CD1c-positive myeloid dendritic cell (primary cell): ENCODE results near the gene TRAPPC2L.

ENCODE experiments used
- DNase-seq: peaks from one replicate; pipeline ENCODE4 v3.0.0-alpha.2; 2016; ENCODE audit errors: extremely low spot score

Gene TRAPPC2L

GRCh38 chr16:88839026-88839529, 17.8 kb upstream of the TRAPPC2L start:
- DNase-seq, result no peak

DNA sequence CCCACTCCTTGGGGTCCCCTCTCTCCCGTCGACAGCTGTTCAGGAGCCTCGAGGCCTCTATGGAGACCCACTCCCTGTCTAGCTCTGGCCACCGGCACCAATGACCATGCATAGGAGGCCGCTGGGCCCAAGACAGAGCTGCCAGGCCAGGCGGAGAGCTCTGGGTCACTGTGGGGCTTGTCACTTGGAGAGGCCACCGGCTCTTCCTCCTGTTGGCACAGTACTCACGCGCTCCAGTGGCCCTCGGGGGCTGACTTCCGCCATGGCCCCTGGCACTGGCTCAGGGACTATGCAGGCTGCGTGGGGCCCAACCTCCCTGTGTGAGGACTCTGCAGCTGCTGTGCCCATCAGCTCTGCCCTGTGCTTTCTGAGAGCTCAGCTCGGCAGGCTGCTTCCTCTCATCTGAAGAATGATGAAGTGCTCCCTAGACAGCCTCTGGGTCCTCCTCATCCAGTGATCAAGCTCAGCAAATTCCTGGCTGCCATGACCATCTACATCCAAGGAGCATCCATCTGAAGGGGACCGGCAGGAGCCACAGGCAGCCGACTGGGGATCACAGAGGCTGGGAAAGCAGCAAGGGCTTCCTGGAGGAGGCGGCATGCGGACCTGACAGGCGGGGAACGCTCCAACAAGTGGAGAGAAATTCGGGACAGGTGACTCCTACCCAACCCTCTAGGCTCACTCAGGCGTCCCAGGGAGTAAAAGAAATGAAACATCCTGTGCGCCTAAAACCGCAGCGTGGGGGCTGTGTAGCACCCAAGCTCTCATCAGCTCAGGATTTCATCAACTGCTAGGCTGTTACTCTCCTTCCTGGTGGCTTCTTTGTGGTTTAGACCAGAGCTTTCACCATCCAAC, 17.0 kb upstream of the TRAPPC2L start:
- peak; percentile 18 for DNase-seq

- DNase-seq, result no peak
These were observed 16.2 kb upstream of the TRAPPC2L start for GRCh38 chr16:88840600-88841215.

- DNase-seq, result no peak
These were observed 15.2 kb upstream of the TRAPPC2L start for GRCh38 chr16:88841521-88842307.

DNA sequence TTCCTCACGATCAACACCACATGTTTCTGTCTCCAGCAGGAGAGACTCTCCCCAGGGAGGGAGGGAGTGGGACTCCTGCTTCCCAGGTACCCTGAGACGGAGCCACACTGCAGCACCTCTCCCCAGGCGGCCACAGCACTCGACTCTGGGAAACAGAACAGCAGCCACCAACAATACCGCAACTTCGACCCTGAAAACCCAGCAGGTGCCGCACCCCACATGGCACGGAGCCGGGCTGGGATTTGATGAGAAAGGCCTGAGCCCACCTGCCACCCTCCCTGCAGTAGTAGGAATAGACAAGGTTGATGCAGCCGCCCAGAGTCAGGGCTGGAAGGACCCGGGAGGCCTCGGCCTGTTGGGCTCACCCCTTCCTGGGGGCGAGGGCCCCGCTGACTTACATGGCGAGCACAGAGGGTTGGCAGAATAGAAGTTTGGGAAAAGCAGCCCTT, 14.6 kb upstream of the TRAPPC2L start:
- no peak for DNase-seq

DNA sequence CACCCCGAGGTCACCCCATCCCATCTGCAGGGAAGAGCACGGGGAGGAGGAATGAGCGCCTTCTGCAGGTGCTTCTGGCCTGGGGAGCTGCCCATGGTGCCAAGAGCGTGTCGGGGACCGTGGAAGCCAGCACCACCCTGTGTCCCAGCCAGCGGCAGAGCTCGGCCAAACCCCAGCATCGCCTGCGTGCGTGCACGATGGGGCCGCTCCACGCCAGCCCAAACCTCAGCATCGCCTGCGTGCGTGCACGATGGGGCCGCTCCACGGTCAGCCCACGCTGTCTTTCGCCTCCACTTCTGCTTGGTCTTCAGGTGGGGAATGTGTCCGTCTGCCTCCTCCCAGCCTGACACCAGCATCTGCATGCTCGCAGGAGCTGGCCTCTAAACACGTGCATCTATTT, 14.1 kb upstream of the TRAPPC2L start:
- DNase-seq, result no peak

GRCh38 chr16:88843256-88843655, 13.7 kb upstream of the TRAPPC2L start:
- DNase-seq, result no peak

- DNase-seq, result no peak
These were observed 12.4 kb upstream of the TRAPPC2L start for GRCh38 chr16:88844419-88845036.

DNA sequence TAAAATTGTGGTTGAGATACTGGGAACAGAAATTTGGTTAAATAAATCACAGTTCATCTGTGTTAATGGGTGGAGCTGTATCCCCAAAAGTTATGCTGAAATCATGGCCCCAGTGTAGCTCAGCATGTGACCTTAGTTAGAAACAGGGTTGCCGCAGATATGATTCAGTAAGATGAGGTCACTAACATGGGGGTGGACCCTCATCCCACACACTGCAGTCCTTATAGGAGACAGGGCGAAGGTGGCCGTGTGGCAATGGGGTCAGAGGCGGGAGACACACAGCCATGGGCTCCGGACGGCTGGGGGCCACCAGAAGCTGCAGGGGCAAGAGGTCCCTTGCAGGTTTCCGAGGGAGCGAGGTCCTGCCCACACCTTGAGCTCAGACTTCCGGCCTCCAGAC, 10.8 kb upstream of the TRAPPC2L start:
- peak; percentile 90 for DNase-seq

- DNase-seq, result no peak
These were observed 9.3 kb upstream of the TRAPPC2L start for GRCh38 chr16:88847654-88848053.

GRCh38 chr16:88848557-88848956, 8.4 kb upstream of the TRAPPC2L start:
- DNase-seq, result no peak

DNA sequence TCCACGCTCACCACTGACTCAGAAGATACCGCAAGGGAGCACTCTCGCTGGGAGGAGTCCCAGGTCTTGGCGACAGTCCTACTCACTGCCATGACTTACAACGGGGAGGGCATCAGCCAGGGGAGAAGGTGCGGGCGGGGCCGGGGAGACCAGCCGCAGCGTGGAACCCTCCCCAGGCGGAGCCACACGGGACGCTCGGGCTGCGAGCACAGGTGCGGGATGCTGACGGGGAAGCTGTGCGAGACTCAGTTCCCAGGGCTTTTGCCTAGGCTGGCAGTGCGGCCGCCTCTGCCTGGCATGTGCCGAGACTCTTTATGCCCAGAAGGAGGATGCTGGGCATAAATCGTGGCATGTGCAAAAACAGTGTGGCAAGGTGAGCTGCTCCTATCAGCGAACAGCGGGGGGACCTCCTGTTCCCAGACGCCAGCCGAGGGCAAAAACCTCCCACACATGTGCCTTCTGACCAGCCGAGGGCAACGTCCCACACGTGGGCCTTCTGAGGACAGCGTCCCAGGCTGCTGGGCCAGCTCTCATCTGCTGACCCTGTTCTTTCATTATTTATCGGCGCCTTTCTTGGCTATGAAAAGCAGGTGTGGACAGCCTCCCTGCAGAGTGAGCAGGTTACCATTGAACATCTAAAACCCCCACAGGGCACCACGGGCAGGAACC, 6.3 kb upstream of the TRAPPC2L start:
- DNase-seq, result no peak

DNA sequence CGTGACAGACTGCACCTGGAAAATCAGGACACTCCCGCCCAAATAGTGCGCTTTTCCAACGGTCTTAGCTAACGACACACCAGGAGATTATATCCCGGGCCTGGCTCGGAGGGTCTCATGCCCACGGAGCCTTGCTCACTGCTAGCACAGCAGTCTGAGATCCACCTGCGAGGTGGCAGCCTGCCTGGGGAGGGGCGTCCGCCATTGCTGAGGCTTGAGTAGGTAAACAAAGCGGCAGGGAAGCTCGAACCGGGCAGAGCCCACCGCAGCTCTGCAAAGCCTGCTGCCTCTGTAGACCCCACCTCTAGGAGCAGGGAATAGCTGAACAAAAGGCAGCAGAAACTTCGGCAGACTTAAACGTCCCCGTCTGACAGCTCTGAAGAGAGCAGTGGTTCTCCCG, 5.3 kb upstream of the TRAPPC2L start:
- DNase-seq, result no peak

DNA sequence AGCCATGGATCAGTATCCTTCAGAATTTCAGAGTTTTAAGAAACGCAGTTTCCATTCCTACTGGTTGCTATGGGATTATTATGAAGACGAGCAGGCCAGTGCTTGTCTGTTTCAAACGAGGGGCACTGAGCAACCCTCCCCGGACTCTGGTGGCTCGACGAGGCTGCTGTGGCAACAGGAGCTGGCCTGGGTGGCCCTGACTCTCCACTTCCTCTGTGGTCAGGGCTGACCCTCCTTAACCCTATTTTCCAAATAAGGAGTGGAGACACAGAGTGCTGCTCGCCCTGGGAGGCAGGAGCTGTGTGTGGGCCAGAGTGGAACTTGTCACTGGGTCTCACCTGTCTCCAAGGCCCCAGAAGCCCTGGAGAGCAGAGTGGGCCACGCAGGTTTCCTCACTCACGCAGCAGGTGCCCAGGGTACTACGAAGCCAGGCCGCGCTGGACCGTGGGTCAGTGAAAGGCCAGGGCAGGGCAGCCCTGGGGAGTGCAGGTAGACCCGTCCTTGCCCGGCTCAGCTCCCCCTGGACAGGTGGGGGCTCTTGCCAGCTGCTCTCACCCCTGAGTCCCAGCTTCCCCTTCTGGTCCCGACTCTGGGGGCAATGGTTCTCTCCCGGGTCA, 3.5 kb upstream of the TRAPPC2L start:
- DNase-seq, result peak; percentile 70

- peak; percentile 86 for DNase-seq
These were observed 2.4 kb upstream of the TRAPPC2L start for GRCh38 chr16:88854306-88855111.

DNA sequence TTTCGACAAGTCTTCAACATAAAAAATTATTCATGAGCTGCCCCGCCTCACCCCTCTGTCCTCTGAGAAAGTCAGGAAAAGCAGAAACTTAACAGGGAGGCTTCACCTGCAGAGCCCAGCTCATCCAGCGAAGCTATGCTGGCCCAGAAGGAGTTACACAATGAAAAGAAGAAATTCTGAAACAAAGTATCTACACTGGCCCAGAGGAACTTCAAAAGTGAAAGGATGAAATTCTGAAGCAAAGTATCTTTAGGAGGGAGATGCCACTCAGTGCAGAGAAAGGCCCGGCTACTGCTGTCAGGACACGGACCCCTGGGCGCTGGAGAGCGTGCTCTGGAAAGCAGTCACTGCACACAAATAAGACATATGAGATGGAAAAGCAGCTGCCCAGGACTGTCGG, 1.8 kb upstream of the TRAPPC2L start:
- peak; percentile 53 for DNase-seq

- DNase-seq, result no peak
These were observed 1.2 kb upstream of the TRAPPC2L start for GRCh38 chr16:88855736-88856121.

- DNase-seq, result peak; percentile 30
These were observed 652 bp upstream of the TRAPPC2L start for GRCh38 chr16:88856122-88856827.

DNA sequence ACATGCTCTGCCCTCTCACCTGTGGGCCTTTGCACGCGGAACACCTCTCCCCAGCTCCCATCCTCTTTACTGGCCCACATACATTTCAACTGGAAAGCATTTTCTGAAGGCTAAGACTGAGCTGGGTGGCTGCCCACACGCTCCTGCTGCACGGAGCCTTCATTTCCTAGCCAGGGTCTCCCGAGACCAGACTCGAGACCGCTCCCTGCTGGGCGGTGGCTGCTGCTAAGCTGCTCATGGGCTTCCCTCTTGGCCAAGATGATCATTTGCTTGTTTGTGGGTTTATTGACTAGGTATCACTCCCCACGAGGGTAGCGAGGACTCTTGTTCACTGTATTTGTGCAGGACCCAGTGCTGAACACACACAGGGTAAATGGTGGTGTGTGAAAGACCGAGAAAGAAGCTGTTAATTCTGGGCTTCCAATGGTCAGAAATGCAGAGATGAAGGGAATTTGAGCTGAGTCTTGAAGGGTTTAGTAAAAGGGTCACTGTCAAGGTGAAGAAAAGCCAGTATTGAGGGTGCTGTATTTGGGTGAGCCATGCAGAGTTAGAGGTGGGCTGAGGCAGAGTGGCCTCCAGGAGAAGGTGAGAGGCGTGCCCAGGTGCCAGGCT, 907 bp downstream of the TRAPPC2L start:
- peak; percentile 86 for DNase-seq
